GM12878 (cell line): Measurements from ENCODE around the gene PHF20. TPM values are rescaled to one million over a fixed set of nuclear protein-coding genes. Genes with fewer than 3 reads are reported as not detected.

Experiments used
- ATF7 ChIP-seq: fragments of 450-650 bp; IDR thresholded peaks from 2 replicates; pipeline ENCODE4 v1.6.1; 2016; ENCODE audit warnings: low read depth, mild to moderate bottlenecking
- CBFB ChIP-seq: IDR thresholded peaks from 2 replicates; pipeline ENCODE4 v1.6.1; 2016; ENCODE audit warnings: antibody characterized with exemption, low read depth
- CREB1 ChIP-seq: IDR thresholded peaks from 2 replicates; pipeline ENCODE4 v1.6.1; 2012; ENCODE audit warnings: low read depth, mild to moderate bottlenecking, inconsistent platforms
- EED ChIP-seq: sonication (generic); IDR thresholded peaks from 2 replicates; pipeline ENCODE4 v1.6.1; 2016; ENCODE audit warnings: antibody characterized with exemption, low read depth
- EZH2 ChIP-seq: IDR thresholded peaks from 2 replicates; pipeline ENCODE4 v1.6.1; 2012; ENCODE audit warnings: low read depth, mild to moderate bottlenecking, control low read depth, inconsistent platforms, low read length, borderline replicate concordance; ENCODE audit not compliant: control insufficient read depth
- IKZF2 ChIP-seq, 2 experiments: fragments of 450-650 bp; IDR thresholded peaks; 2 replicates each; pipeline ENCODE4 v1.6.1; 2017; ENCODE audit warnings: mild to moderate bottlenecking in 2 of 2, moderate library complexity in 2 of 2
- KAT2A ChIP-seq: conservative IDR thresholded peaks from 2 replicates; pipeline ENCODE4 v1.6.1; 2011; ENCODE audit warnings: low read depth, low read length; ENCODE audit not compliant: control insufficient read depth
- KLF5 ChIP-seq: fragments of 450-650 bp; IDR thresholded peaks from 2 replicates; pipeline ENCODE4 v1.6.1; 2014; ENCODE audit warnings: mild to moderate bottlenecking; ENCODE audit not compliant: partially characterized antibody
- MEF2B ChIP-seq: fragments of 450-650 bp; IDR thresholded peaks from 2 replicates; pipeline ENCODE4 v1.6.1; 2018; ENCODE audit warnings: mild to moderate bottlenecking, moderate library complexity; ENCODE audit not compliant: partially characterized antibody, poor library complexity, severe bottlenecking
- MYC ChIP-seq: IDR thresholded peaks from 2 replicates; pipeline ENCODE4 v1.6.1; 2011; ENCODE audit warnings: mild to moderate bottlenecking, low read length, moderate library complexity, inconsistent platforms; ENCODE audit not compliant: insufficient read depth, insufficient replicate concordance, insufficient read length, severe bottlenecking
- NBN ChIP-seq: fragments of 450-650 bp; IDR thresholded peaks from 2 replicates; pipeline ENCODE4 v1.6.1; 2016
- PML ChIP-seq: IDR thresholded peaks from 2 replicates; pipeline ENCODE4 v1.6.1; 2012; ENCODE audit warnings: low read length, inconsistent platforms
- POLR2A ChIP-seq: IDR thresholded peaks from 2 replicates; pipeline ENCODE4 v1.6.1; 2011; ENCODE audit warnings: low read depth, mild to moderate bottlenecking, low read length
- POLR2AphosphoS5 ChIP-seq: IDR thresholded peaks from 2 replicates; pipeline ENCODE4 v1.6.1; 2011; ENCODE audit warnings: mild to moderate bottlenecking, low read length, inconsistent platforms
- SIX5 ChIP-seq: IDR thresholded peaks from 2 replicates; pipeline ENCODE4 v1.6.1; 2011; ENCODE audit warnings: mild to moderate bottlenecking, low read depth, low read length, moderate library complexity; ENCODE audit not compliant: severe bottlenecking
- SMARCA5 ChIP-seq: fragments of 450-650 bp; IDR thresholded peaks from 2 replicates; pipeline ENCODE4 v1.6.1; 2017; ENCODE audit warnings: mild to moderate bottlenecking
- SP1 ChIP-seq: IDR thresholded peaks from one replicate; pipeline ENCODE4 v1.6.1; 2011; ENCODE audit warnings: low read depth, low read length
- TCF3 ChIP-seq: IDR thresholded peaks from 2 replicates; pipeline ENCODE4 v1.6.1; 2012; ENCODE audit warnings: low read depth, mild to moderate bottlenecking, low read length, borderline replicate concordance; ENCODE audit not compliant: insufficient read depth
- TCF7 ChIP-seq: IDR thresholded peaks from 2 replicates; pipeline ENCODE4 v1.6.1; 2014; ENCODE audit warnings: antibody characterized with exemption, borderline replicate concordance
- ZNF217 ChIP-seq: fragments of 450-650 bp; IDR thresholded peaks from 2 replicates; pipeline ENCODE4 v1.6.1; 2017; ENCODE audit warnings: antibody characterized with exemption, mild to moderate bottlenecking
- ZSCAN29 ChIP-seq: fragments of 450-650 bp; IDR thresholded peaks from 2 replicates; pipeline ENCODE4 v1.6.1; 2017; ENCODE audit warnings: mild to moderate bottlenecking, moderate library complexity
- polyA plus RNA-seq, 11 experiments: library from polyadenylated mRNA; depleted of rRNA in 4 of 11; unstranded in 6 of 11; stranded (reverse) in 5 of 11; fragments of >200 nt; fragmentation: Nextera tagmentation in 4 of 11; fragmentation: Illumina TruSeq in 1 of 11; extraction: Ambion mirVana in 4 of 11; extraction: Trizol in 1 of 11; gene quantifications; 1 replicate in 1 of 11; 2 replicates in 10 of 11; pipeline versions ENCODE4 v1.2.1 to v1.2.3, GENCODE V29; 2011 to 2016; ENCODE audit warnings: inconsistent platforms in 2 of 11, missing spikeins in 2 of 11, low read depth in 1 of 11
- total RNA-seq, 4 experiments: library from RNA; depleted of rRNA in 3 of 4; stranded (reverse); fragments of >200 nt in 3 of 4; fragmentation: Illumina TruSeq in 1 of 4; extraction: Trizol in 1 of 4; gene quantifications; 2 replicates each; pipeline versions ENCODE4 v1.2.1 to v1.2.3, GENCODE V29; 2013 to 2021
- TF ChIP-seq, protein P1 (sequence below): IDR thresholded peaks from 2 replicates; pipeline ENCODE4 v1.6.1; 2012; ENCODE audit warnings: mild to moderate bottlenecking, low read depth, low read length
- TF ChIP-seq, protein P2 (sequence below): IDR thresholded peaks from 2 replicates; pipeline ENCODE4 v1.6.1; 2012; ENCODE audit warnings: improper control_type of control experiment, low read depth, low read length; ENCODE audit not compliant: insufficient replicate concordance

Gene PHF20
- total and polyA plus RNA-seq, 10 of the 15 experiments (the other 5 are each of a cell fraction or from before 2014, with no cell fraction given): 31.6 to 91.2 (median 46.8) TPM

DNA sequence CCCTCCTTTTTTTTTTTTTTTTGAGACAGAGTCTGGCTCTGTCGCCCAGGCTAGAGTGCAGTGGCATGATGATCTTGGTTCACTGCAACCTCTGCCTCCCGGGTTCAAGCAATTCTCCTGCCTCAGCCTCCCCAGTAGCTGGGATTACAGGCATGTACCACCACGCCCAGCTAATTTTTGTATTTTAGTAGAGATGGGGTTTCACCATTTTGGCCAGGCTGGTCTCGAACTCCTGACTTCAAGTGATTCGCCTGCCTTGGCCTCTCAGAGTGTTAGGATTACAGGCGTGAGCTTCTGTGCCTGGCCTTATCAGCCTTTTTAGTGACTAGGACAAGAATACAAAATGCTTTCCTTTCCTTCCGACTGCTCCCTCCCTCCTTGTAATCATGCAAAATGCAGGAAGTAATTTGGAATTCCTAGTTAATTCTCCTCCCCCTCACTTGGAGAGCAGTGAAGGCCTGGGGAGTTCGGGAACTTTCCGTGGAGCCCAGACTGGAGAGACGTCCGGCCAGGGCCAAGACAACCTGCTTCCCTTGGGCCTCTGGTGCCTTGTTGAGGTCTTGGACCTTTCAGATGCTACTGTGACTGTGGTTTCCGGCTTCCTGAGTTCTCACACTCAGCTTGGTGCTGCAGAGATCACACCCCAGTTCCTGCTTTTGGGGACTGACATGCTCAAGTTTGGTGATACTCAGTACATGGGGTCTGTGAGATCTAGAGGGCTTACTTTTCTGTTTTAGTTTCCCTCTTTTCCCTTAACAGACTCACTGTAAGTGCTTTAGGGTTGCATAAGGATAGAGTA lies 3.9 kb upstream of the PHF20 start (continued):
- TF ChIP-seq, protein P1, sequence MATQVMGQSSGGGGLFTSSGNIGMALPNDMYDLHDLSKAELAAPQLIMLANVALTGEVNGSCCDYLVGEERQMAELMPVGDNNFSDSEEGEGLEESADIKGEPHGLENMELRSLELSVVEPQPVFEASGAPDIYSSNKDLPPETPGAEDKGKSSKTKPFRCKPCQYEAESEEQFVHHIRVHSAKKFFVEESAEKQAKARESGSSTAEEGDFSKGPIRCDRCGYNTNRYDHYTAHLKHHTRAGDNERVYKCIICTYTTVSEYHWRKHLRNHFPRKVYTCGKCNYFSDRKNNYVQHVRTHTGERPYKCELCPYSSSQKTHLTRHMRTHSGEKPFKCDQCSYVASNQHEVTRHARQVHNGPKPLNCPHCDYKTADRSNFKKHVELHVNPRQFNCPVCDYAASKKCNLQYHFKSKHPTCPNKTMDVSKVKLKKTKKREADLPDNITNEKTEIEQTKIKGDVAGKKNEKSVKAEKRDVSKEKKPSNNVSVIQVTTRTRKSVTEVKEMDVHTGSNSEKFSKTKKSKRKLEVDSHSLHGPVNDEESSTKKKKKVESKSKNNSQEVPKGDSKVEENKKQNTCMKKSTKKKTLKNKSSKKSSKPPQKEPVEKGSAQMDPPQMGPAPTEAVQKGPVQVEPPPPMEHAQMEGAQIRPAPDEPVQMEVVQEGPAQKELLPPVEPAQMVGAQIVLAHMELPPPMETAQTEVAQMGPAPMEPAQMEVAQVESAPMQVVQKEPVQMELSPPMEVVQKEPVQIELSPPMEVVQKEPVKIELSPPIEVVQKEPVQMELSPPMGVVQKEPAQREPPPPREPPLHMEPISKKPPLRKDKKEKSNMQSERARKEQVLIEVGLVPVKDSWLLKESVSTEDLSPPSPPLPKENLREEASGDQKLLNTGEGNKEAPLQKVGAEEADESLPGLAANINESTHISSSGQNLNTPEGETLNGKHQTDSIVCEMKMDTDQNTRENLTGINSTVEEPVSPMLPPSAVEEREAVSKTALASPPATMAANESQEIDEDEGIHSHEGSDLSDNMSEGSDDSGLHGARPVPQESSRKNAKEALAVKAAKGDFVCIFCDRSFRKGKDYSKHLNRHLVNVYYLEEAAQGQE: no peak
- TF ChIP-seq ZNF217 (peak; percentile 59; the same call in 1 of the 2 replicates), POLR2A (peak; percentile 88), POLR2AphosphoS5 (peak; percentile 90), ATF7 (peak; percentile 51), CREB1 (peak; percentile 61; the same call in 1 of the 2 replicates), NBN (peak; percentile 61; the same call in 1 of the 2 replicates), SMARCA5 (0 out of 2 replicates have a peak, but pooled peaks have one; percentile 44), ZSCAN29 (no peak), EZH2 (no peak), CBFB (peak; percentile 89), SP1 (peak; percentile 52), MEF2B (peak; percentile 93), PML (peak; percentile 77), TCF7 (no peak), EED (peak; percentile 96), KAT2A (no peak), TCF3 (no peak), KLF5 (no peak), SIX5 (no peak), MYC (no peak), IKZF2 (IDR thresholded peaks at IDR 0.05) (peak; percentile 91 to 96)
- TF ChIP-seq, protein P2, sequence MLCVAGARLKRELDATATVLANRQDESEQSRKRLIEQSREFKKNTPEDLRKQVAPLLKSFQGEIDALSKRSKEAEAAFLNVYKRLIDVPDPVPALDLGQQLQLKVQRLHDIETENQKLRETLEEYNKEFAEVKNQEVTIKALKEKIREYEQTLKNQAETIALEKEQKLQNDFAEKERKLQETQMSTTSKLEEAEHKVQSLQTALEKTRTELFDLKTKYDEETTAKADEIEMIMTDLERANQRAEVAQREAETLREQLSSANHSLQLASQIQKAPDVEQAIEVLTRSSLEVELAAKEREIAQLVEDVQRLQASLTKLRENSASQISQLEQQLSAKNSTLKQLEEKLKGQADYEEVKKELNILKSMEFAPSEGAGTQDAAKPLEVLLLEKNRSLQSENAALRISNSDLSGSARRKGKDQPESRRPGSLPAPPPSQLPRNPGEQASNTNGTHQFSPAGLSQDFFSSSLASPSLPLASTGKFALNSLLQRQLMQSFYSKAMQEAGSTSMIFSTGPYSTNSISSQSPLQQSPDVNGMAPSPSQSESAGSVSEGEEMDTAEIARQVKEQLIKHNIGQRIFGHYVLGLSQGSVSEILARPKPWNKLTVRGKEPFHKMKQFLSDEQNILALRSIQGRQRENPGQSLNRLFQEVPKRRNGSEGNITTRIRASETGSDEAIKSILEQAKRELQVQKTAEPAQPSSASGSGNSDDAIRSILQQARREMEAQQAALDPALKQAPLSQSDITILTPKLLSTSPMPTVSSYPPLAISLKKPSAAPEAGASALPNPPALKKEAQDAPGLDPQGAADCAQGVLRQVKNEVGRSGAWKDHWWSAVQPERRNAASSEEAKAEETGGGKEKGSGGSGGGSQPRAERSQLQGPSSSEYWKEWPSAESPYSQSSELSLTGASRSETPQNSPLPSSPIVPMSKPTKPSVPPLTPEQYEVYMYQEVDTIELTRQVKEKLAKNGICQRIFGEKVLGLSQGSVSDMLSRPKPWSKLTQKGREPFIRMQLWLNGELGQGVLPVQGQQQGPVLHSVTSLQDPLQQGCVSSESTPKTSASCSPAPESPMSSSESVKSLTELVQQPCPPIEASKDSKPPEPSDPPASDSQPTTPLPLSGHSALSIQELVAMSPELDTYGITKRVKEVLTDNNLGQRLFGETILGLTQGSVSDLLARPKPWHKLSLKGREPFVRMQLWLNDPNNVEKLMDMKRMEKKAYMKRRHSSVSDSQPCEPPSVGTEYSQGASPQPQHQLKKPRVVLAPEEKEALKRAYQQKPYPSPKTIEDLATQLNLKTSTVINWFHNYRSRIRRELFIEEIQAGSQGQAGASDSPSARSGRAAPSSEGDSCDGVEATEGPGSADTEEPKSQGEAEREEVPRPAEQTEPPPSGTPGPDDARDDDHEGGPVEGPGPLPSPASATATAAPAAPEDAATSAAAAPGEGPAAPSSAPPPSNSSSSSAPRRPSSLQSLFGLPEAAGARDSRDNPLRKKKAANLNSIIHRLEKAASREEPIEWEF: peak; percentile 86
